HG03108 (cell line): ENCODE measurements around the gene TAOK1.

Experiments
- ATAC-seq: cut with Tn5 transposase; IDR thresholded peaks from one replicate; pipeline ENCODE4 v1.9.1; 2021; ENCODE audit warnings: moderate library complexity; ENCODE audit not compliant: unreplicated experiment

TAOK1 gene

DNA sequence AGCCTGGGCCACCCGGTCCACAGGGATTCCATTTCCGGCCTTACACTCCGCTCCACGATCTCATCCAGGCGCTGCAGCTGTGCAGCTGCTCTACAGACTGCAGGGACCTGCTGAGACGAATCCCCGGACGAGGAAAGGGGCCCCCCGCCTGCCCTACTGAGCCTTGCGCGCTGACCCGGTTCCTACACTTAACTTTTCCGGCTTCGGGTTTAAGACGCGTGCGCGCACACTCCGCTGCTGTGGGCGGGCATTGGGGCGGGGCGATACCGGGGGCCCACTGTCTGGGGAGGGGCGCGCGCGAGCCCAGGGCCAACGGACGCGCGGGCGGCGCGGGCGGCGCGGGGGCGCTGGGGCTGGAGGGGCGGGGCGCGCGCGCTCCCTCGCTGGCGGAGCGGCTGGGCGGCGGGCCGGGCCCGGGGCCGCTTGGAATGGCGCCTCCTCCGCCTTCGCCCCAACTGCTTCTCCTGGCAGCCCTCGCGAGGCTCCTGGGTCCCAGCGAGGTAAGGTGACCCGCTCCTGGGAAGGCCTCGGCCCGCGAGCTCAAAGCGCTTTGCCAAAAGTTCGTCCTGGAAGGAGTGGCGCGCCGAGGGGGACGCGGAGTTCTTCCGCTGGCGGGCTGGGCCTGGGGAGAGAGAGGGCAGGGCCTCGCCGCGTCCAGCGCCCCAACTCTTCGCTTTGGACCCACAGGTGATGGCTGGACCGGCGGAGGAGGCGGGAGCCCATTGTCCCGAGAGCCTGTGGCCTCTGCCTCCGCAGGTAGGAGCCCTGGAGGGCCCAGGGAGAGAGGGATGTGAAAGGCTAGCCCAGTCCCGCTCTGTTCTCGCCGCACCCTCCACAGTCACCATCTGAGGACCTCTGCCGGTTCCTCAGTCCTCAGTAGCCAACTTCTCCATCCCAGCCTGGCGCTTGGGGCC is 178.4 kb downstream of the TAOK1 start, which contains the start of gene TP53I13:
TSS of gene TP53I13 (plus strand) at position 371 of the 914 bp plus-strand sequence. CDS start at position 429, 58 bp downstream.
- peak; percentile 34 for ATAC-seq

GRCh38 chr17:29569245-29569950 is 179.2 kb downstream of the TAOK1 start:
- ATAC-seq: no peak

DNA sequence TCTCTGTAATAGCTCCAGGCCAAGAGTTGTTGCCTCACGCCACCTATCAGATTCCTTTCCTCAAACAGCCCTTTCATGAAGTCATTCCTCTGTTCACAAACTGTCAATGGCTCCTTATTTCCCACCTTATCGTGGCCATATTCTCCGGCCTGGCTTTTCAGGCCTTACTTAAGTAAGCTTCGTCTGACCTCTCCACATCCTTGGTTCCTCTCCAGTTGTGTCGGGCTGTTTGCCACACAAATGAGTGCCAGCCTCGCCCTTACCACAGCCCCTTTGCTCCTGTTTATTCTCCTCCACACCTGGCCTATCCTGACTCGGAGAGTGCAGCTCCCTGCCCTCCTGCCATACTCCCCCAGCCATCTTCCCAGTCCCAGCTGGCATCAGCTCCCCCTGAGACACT is 180.4 kb downstream of the TAOK1 start:
- ATAC-seq: no peak

DNA sequence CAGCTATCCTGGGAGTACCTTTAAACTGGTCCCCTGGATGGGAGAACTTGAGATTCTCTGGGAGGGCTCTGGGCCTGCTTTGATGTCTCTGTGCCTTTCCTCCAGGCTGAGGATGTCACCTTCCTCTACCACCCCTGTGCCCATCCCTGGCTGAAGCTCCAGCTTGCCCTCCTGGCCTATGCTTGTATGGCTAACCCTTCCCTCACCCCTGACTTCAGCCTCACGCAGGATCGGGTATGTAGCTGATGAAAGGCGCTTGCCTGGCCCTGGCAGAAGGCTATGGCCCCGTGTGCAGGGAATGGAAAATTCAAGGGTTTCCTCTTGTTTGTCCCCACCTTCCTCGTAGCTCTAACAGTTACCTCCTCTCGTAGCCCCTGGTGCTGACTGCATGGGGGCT is 181.3 kb downstream of the TAOK1 start:
- ATAC-seq: no peak

DNA sequence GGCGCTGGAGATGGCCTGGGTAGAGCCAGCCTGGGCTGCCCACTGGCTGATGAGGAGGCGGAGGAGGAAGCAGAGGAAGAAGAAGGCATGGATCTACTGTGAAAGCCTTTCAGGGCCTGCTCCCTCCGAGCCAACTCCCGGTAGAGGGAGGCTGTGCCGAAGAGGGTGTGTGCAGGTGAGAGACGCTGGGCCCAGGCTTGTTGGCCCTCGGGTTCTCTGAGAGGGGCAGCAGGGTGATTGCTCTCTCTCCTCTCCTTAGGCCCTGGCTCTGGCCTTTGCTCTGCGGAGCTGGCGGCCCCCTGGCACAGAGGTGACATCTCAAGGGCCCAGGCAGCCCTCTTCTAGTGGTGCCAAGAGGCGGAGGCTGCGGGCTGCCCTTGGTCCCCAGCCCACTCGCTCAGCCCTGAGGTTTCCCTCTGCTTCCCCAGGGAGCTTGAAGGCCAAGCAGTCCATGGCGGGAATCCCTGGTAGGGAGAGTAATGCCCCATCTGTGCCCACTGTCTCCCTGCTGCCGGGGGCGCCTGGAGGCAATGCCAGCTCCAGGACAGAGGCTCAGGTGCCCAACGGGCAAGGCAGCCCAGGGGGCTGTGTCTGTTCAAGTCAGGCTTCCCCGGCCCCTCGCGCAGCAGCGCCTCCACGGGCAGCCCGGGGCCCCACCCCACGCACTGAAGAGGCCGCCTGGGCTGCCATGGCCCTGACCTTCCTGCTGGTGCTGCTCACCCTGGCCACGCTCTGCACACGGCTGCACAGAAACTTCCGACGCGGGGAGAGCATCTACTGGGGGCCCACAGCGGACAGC is 181.9 kb downstream of the TAOK1 start:
- no peak for ATAC-seq

DNA sequence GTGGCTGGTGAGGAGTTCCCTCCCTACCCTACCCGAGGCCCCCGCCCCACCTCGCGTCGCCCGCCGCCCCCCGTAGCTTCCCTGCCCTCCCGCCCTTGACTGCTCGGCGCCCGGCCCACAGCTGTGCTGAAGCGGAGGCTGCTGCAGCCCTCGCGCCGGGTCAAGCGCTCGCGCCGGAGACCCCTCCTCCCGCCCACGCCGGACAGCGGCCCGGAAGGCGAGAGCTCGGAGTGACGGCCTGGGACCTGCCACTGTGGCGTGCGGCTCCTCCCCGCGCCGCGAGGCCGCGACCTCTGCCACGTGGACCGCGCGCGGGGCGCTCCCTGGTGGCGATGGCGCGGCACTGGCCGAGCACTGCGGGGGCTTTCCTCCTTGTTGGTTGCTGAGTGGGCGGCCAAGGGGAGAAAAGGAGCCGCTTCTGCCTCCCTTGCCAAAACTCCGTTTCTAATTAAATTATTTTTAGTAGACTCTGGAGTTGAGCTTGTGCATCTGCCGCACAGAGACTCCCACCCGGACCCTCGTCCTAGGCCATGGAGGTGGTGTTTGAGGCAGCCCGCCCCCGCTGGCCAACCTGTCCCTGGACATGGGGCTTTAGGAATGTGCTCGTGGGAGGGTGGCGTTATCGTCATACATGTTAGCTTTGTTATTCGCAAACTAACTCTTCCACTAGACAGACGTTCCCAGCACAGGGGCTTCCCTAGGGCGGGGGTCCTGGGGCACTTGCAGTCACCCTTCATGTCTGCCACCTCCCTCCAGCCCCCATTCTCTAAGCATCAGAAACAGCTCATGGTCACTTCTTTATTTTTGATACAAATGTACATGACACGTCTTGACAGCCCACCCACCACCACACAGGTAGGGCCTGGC is 182.8 kb downstream of the TAOK1 start:
- no peak for ATAC-seq

DNA sequence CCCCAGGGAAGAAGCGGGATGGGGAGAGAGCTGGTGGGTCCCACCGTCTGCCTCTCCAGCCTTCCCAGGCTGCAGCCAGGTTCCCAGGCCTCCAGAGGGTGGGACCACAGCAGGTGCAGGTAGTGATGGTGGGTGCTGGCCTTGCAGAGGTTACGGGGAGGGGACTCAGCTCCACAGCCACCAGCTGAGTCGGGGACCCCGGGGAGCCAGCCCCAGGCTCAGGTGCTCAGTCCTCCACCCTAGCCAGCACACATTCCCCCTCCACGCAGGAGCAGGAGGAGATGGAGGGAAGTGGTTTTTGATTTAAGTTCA is 183.4 kb downstream of the TAOK1 start:
- ATAC-seq: no peak

DNA sequence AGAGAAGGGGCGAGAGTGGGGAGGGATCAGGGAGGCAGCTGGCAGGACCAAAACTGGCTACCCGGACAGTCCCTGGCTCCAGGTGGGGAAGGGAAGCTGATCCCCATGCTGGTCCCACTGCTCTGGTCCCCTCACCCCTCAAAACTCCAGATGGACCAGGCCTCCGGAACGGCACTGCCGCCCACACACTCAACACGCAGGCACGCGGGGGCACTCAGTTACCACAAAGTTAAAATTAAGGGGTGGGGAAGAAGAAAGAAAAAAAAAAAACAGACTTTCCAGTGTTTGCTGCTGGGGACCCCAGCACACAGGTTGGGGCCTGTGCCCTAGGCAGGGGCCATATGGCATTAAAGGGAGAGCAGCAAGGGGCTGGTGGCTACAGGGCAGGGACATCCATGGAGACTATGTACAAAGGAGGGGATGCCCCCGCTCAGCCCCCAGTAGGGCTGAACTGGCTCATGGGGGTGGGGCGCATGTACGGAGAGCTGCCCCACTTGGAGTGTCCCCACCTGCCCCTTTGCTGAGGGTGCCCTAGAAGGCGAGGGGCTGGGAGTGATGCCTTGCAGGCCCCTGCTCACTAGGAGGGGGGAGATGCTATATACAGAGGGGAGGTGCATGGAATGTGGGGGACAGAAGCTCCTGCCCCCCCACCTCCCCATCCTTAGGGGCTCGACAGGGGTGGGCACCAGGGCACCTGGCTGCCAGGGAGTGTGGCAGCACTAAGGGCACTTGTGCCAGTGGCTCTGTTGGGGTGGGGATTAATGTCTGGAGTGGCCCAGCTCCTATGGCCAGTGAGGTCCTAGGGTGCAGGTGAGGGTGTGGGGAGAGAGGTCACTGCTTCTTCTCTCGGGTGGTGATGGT is 183.9 kb downstream of the TAOK1 start:
- ATAC-seq: no peak

DNA sequence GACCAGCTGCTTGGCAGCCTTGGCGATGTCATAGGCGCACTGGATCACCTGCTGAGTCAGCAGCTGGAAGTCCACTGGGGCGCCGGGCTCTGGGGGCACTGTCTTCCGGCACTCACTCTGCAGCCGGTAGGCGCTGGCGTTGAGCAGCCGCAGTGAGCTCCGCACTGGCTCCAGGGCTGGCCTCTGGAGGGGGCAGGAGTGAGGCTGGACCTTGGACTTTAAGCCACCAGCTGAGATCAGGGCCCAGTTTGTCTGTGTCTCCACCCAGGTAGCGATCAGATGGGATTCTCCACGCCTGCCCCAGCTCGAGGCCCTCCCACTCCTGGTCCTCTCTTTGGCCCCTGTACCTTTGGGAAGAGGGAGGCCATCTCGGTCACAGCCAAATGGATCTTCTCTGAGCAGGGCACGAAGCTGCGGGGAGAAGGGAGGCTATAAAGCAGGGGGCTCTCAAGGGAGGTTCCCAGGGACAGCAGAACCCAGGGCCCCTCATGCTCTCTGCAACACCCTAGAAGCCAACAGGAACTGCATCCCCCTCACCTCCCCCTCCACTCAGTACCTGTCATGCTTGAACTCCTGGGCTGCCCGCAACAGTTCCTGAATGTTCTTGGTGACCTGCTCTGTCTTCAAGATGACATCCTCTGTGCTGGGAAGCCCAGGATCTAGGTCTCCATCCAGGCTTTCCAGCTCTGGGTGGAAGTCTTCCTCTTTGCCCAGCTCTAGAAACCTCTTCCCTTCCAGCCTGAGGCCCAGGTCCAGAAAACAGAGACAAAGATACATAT is 184.8 kb downstream of the TAOK1 start:
- ATAC-seq: no peak

- no peak for ATAC-seq
Observed at GRCh38 chr17:29575511-29576213, 185.5 kb downstream of the TAOK1 start.

DNA sequence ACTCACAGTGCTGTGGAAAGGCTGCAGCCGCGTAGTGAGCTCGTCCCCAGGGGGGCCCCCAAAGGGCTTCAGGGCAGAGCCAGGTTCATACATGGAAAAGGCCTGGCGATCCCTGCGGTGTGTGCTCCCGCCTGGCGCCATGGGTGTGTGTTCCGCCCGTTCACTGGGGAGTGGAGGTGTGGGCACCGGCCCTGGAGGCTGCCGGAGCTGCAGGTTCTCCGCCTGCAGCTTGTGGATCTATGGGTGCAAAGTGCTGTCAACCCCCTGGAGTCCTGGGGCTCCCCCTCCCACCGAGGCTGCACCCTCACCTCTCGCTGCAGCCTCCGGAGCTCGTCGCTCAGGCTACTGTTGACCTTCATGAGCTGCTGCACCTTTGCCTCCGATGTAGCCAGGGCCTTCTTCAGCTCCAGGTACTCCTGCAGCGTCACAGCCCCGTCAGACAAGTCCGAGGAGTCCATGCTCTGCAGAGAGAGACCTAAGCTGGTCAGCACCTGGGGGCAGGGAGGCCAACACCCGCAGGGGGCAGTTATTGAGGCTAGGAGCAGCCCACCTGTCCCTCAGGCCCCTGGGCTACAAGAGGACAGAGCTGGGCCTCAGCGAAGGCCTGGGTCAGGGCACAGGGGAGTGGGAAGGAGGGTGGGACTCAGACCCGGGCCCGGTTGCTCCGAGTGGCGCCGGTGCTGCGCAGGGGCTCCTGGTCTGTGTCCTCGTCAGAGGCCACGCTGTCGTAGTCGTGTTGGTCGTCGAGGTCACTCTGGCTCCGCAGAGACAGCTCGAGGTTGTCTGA is 186.2 kb downstream of the TAOK1 start:
- ATAC-seq: no peak

DNA sequence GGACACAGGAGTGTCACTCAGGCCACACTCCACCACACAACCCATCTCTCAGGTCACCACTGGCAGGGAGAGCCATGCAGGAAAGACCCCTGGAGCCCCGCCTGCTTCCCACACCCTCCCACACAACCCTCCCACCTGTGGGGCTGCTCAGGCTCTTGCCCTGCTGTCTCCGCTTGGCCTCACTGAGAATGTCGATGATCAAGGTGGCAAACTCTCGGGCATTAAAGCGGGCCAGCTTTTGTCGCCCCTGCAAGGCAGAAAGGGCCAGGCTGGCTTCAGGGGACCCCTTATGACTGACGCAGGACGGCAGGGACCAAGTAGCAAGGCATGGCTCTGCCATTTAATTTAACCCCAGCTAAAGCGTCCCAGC is 186.8 kb downstream of the TAOK1 start:
- ATAC-seq: no peak

GRCh38 chr17:29577385-29578211 is 187.4 kb downstream of the TAOK1 start:
- no peak for ATAC-seq

DNA sequence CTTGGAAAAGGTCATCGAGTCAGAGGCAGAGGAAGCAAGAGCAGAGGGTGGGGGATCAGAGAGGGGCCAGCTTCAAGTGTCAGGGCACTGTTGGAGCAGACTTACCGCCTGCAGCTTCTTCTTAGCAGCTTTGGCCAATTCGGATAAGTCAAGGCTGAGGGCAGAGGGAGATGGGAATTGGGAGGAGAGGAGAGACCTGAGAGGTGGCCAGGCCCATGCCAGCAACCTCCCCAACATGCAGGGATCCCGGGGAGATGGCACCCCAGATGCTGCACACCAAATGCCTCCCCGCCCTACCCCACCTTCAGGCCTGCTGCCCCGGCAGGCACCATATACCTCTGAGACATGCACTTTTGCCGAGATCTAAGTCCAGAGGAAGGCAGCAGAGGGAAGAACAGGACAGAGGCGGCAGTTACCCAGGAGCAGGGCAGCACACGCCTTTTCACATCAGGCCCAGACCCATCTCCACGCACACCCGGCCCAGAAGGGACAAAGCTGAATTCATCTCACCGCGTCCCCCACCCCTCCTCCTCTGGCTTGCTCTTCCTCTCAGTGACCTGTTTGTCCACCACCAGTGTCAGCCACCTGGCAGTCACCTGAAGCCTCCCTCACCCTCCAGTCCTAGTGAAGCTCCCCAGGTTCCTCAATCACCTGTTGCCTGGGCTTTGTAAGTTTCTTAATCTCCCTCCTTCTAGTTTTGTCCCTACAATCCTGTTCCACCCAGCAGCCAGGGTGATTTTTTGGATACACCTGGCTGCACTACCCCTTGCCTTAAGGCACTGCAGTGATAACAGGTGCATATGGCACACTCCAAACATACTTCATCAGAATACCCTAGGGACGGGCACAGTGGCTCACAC is 188.7 kb downstream of the TAOK1 start:
- ATAC-seq: no peak

- ATAC-seq: peak; percentile 82
Observed at GRCh38 chr17:29579866-29580771, 190.0 kb downstream of the TAOK1 start.
